GM18502 (cell line): ENCODE results near the gene ADGRB3.
"Not testable (repeated sequence)": the region's sequence is repeated elsewhere in the genome, so short reads cannot be mapped to it uniquely, and the experiment has no call there.

ENCODE experiments used
- ATAC-seq: cut with Tn5 transposase; IDR thresholded peaks from one replicate; pipeline ENCODE4 v1.9.1; 2021; ENCODE audit warnings: mild to moderate bottlenecking; ENCODE audit not compliant: unreplicated experiment, poor library complexity

ADGRB3 gene

DNA sequence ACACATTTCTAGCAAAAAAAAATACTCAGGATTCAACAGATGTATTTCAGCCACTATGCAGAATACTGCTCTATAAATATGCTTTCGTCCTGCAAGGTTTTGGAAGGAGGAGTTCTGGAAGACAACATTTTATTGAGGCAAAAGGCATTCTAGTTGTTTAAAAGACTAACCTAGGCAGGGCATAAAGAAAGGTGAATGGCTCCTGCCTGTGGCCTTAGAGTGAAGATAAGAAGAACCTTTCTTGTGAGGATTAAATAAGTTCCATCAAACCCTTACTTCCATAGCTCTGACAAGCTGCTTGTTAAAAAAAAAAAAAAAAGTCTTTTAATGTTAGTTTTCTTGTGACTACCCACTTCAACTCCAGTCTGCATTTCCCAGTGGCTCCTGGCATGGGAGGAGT, 139.8 kb downstream of the ADGRB3 start:
- ATAC-seq, result no peak

DNA sequence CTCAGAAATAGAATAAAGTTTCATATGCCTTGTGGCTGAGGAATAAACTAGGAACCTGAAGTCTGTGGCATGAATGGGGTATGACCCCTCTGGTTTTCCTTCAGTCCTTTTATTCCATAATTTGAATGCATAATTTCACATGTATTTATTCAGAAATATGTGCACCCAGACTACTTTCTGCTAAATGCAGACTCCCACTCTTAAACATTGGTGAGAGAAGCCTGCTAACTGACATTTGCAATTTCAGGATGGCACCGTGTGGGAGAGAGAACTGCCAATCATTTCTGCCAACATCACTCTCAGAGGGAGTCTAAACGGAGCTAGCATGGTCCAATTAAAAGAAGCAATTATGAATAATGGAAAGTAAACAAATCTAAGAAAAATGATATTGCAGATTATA, 141.3 kb downstream of the ADGRB3 start:
- ATAC-seq, result no peak

DNA sequence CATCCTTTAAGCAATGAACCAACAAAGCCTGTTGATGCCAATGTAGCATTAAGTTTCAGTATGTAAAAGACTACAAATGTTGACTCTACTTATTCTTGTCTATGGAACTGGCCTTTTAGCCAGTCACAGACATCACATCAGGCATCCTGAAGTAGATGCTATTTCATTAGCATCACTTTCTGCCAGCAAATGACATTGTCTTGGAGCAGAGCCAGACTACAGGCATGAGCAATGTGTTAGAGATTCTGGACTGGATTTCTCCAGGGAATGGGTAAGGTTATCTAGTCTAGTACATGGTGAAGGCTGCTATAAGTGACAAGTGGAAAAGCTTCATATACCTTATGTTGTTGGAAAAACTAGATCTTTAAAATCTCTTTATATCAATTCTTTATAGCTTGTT, 142.9 kb downstream of the ADGRB3 start:
- ATAC-seq, result no peak

DNA sequence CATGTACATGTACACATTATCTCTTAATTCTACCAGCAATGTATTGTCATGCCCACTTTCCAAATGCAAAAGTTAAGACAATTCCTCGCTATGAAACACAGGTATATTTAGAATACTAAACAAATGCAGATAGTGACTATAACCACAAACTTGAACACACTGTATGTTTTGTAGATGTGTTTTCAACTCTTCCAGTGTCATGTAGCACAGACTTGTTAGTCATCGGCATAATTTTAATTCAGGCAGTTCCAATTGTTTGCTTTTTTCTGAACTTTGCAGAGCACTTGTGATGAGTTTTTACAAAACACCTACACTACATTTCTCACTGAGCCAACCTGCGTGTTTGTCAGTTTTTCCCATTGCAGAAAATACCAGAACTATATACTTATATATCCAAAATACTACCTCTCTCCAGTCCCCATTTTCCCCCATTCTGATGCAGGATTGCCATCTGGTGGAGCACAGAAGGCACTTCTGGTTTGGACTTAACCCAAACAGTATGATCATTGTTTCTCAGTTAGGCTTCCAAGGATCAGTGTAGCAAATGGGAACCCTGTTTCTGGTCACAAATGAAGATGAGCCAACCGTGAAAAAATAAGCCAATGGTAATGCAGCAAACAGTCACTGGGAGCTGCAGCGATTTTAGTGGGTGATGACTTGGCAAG, 143.4 kb downstream of the ADGRB3 start:
- ATAC-seq, result no peak

- no peak for ATAC-seq
These were observed 144.3 kb downstream of the ADGRB3 start for GRCh38 chr6:68779366-68779765.

DNA sequence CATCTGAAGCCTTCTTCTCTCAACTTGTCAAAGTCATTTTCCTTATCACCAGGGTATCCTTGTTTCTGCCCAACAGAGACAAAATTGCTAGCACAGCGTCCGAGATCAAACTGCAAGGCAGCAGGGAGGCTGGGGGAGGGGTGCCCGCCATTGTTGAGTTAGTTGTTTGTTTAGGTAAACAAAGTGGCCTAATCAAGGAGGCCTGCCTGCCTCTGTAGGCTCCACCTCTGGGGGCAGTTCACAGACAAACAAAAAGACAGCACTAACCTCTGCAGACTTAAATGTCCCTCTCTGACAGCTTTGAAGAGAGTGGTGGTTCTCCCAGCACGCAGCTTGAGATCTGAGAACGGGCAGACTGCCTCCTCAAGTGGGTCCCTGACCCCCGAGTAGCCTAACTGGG, 155.0 kb downstream of the ADGRB3 start:
- not testable (repeated sequence) for ATAC-seq

- not testable (repeated sequence) for ATAC-seq
These were observed 179.9 kb downstream of the ADGRB3 start for GRCh38 chr6:68814976-68815375.

- ATAC-seq, result no peak
These were observed 191.4 kb downstream of the ADGRB3 start for GRCh38 chr6:68826501-68826900.

DNA sequence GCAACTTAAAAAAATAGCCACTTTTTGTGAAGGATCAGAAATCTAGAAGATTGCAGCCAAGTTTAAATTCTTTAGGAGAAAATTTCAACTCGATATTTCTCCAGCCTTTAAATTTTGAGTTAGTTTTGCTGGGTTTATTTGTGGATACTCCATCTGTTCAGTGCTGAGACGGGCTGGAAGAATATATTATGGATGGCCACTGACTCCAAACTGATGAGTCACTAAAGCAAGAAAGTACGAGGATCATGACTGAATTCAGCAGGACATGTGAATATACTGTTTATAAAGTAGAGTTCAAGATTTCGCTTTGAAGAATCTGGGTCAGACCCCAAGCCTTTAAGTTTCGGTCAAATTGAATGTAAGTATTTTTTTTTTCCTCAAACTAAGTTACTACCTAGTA, 199.5 kb downstream of the ADGRB3 start:
- ATAC-seq, result no peak

- no peak for ATAC-seq
These were observed 203.5 kb downstream of the ADGRB3 start for GRCh38 chr6:68838571-68838970.

GRCh38 chr6:68852791-68853190, 217.7 kb downstream of the ADGRB3 start:
- no peak for ATAC-seq

DNA sequence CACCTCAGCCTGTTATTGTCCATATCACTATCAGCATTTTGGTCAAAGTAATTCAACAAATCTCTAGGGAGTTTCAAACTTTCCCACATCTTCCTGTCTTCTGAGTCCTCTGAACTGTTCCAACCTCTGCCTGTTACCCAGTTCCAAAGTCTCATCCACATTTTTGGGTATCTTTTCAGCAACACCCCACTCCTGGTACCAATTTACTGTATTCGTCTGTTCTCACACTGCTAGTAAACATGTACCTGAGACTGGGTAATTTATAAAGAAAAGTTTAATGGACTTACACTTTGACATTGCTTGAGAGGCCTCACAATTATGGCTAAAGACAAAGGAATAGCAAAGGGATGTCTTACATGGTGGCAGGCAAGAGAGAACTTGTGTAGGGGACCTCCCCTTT, 224.2 kb downstream of the ADGRB3 start:
- ATAC-seq, result no peak

DNA sequence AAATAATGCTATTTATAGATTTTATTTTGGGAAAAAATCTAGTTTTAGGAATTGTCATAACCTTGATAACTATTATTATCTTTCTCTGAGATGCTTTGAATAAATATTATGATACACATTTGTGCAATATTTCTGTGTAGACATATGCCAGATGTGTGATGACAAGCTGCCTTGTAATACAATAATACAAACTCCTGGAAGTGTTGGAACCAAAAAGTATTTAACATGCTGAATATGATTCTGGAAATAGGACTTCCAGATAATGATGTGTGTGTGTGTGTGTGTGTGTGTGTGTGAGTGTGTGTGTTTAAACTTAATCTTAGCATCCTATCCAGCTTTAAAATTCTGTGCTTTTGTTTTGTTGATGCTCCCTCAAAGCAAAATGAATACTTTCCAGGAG, 233.6 kb downstream of the ADGRB3 start:
- no peak for ATAC-seq

GRCh38 chr6:68873236-68873635, 238.2 kb downstream of the ADGRB3 start:
- ATAC-seq, result no peak

DNA sequence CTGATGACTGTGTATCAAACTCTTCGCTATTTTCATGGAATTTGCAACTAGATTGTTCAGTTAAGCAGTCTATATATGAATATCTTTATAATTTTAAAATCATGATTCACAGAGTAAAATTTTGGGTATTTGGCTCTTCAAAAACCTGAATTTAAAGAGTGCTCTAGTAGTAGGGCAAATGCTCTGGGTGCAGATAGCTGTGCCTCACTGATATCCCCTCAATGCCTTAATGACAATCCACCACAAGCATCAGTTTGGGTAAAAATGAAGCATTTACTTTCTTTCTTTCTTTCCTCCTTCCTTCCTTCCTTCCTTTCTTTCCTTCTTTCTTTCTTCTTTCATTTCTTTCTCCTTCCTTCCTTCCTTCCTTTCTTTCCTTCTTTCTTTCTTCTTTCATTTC, 239.7 kb downstream of the ADGRB3 start:
- ATAC-seq, result no peak

- ATAC-seq, result no peak
These were observed 240.3 kb downstream of the ADGRB3 start for GRCh38 chr6:68875403-68875802.

DNA sequence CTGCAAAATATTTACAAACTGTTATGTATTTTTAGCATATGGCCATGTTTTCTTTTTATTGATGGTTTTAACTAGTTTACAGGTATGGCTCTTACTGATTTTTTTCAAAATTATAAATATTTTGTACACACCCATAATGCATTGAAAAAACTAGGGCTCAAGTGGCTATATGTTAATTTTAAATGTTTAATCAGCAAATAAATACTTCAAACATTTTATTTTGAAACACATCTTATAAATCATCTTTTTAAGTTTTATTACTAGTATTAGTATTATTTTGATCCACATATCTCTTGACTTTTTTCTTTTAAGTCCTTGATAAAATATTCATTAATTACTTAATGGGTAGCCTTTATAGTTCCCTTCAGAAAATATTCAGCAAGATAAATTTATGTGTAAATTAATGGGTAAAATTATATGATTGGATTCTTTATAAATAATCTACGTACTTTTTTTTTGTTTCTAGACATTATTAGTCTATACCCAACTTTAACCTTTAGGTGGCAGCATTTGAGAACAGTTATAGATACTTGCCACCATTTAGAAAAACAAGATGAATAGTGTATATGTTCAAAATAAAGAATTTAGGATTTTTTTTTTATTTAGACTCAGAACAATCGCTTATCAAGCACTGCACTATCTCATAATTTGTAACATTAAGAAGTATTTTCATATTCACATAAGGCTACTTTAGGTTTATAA, 241.9 kb downstream of the ADGRB3 start:
- peak; percentile 74 for ATAC-seq

DNA sequence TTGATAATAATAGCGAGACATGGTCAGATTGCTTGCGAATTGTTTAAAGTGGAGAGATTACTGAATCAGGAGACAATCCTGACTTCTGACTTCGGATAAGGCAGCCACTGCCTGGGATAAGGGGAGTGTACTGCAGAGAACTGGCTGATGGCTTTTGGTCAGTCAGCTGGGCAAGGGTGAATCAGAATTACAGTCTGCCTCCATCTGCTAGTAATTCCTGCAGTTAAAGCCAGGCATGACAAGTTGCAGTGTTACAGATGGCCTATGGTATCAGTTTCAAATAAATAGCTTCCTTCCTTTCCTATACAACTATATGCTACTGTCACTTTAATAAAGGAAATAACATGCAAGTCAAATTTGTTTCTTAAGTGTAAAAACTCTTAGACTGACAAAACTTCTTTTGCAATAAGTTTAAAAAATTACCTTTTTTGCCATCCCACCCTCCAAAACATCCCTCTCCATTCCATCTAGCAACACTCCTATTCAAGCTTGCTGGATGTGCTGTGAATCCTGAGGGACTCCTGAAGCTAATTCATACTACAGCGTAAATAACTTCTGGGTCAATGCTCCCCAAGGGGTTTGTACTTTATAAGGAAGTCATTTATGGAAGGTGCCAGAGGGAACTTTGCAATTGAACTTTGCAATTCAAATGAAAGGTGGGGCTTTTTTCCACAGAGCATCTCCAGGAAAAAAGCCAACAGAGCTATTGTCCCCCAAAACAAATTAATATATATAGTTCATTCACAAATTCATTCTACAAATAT, 245.2 kb downstream of the ADGRB3 start:
- no peak for ATAC-seq

GRCh38 chr6:68883325-68883724, 248.2 kb downstream of the ADGRB3 start:
- ATAC-seq, result not testable (repeated sequence)

DNA sequence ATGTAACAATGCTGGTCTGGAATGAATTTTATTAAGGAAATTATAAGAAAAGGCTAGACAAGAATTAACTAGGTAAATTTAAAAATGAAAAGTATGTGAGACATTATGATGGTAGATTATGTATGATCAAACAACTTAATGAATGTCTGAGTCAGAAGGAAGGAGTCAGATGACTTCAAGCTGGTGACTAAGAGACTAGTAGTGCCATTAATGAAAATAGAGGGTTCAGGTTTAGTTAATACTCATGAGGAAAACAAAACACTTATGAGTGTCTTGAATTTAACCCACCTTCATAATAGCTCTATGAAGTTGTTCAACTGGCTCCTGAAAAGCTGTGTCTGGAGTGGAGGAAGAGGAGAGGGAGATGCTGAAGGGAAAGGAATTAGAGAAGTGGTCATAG, 256.3 kb downstream of the ADGRB3 start:
- ATAC-seq, result no peak

- no peak for ATAC-seq
These were observed 257.4 kb downstream of the ADGRB3 start for GRCh38 chr6:68892452-68892851.
